Measurements from ENCODE around the gene PIGN.

Gene PIGN

DNA sequence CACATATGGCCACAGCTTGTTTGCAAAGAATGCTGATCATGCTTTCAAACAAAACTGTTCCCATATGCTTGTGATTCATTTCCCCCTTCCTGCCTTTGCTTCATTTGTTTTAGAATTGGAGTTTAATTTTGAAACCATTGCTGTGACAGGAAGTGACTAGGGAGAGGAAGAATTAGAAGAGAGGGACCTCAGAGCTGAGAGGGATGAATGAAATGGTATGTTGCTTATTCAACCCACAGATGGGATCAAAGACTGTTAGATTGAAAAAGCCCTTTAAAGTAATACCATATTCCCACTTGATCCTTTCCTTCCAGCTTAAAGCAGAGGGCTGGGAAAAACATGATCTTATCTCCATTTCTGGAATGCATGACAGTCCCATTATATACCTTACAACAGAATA, 187.9 kb downstream of the PIGN start:
- no peak for DNase-seq (ENCODE audit: low read depth)

DNA sequence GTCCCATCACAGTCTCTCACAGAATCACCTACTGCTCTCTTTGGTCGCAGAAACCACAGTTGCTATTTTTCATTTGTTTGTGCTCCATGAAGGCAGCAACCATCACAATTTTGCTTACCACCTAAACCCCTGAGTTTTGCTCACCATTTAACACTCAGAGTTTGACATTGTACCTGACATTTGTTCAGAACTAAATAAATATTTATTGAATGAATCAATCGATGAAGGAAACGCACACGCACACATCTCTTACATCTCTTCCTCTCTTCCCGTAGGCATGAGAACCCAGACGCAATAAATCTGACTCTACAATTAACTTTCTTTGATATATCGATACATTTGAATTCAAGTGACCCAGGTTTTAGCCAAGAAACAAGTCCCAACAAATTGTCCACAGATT, 188.5 kb downstream of the PIGN start:
- no peak for DNase-seq (ENCODE audit: low read depth)

- no peak for DNase-seq (ENCODE audit: low read depth)
Observed at GRCh38 chr18:61995618-61996017, 191.2 kb downstream of the PIGN start.

- DNase-seq (ENCODE audit: low read depth), result no peak
Observed at GRCh38 chr18:61993831-61994230, 193.0 kb downstream of the PIGN start.

DNA sequence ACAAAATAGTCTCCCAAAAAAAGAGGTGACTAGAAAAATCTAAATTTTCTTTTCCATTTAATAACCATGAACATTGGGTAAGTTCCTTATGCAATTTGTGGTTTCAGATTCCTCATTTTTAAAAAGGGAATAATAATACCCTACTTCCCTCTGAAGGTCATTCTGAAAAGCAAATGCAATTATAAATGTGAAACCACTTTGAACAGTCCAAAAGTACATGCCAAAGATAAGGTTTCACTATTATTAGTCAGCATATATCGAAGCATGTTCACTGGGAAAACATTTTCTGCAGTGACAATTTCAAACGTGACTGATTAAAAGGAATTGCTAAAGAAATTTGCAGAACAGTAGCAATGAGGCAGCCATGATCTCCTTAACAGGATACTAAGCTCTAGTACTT, 193.9 kb downstream of the PIGN start:
- no peak for DNase-seq (ENCODE audit: low read depth)

DNA sequence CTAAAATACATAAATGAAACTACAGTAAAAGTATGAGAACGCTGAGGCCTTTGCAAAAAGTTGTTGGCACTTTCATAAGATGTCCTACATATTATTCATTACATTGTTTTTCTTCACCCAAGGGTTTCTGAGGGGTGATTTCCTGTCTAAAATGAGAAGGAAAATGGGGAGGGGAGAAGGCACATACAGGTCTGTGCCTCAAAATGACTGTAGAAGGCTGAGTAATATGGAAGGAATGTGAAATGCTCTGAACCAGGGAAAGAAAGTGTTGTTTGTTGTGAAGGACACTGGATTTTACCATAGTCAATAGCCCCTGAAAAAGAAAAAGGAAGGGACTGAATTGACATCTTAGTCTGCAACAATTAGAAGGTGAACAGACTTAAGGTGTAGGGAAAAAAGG, 194.6 kb downstream of the PIGN start:
- no peak for DNase-seq (ENCODE audit: low read depth)

GRCh38 chr18:61991836-61992235, 195.0 kb downstream of the PIGN start:
- DNase-seq (ENCODE audit: low read depth), result no peak

DNA sequence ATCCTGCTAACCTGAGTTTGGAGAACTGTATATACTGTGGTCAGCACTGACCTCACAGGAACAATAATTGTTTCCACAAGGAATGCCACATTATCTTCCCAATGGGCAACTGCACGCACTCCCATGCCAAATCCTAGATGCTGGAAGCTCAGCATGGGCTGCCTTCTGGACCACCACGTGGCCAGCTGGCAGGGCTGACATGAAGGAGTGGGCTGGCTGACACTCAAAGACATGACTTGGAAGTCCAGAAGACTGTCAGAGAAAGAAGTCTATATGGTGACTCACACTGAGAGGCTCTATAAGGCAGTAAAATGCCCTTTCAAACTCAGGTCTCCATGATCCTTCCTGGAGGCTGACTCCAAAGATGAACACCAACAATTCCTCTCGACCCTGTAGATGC, 195.7 kb downstream of the PIGN start:
- no peak for DNase-seq (ENCODE audit: low read depth)
